HepG2 (cell line): ENCODE results near the gene HTRA2. TPM values are rescaled to one million over a fixed set of nuclear protein-coding genes. Genes with fewer than 3 reads are reported as not detected.

Experiments
- CENPT ChIP-seq: sonication (generic); formaldehyde crosslinking; IDR thresholded peaks from 2 replicates; pipeline ENCODE4 v1.8.0; 2022; ENCODE audit warnings: low read depth, mild to moderate bottlenecking, moderate library complexity, missing genetic modification reagents
- CHCHD3 ChIP-seq: sonication (generic); formaldehyde crosslinking; IDR thresholded peaks from 2 replicates; pipeline ENCODE4 v1.8.0; 2022; ENCODE audit warnings: mild to moderate bottlenecking, missing genetic modification reagents, moderate library complexity
- DNMT1 ChIP-seq: sonication (generic); formaldehyde crosslinking; IDR thresholded peaks from 2 replicates; pipeline ENCODE4 v1.5.1; 2020; ENCODE audit warnings: mild to moderate bottlenecking, missing genetic modification reagents
- HOXA5 ChIP-seq: sonication (generic); formaldehyde crosslinking; IDR thresholded peaks from 2 replicates; pipeline ENCODE4 v1.4.0; 2020; ENCODE audit warnings: missing genetic modification reagents
- KAT8 ChIP-seq: IDR thresholded peaks from 2 replicates; pipeline ENCODE4 v1.6.1; 2016; ENCODE audit warnings: missing genetic modification reagents, missing compliant biosample characterization
- MATR3 ChIP-seq: sonication (generic); formaldehyde crosslinking; IDR thresholded peaks from 2 replicates; pipeline ENCODE4 v1.4.0; 2020; ENCODE audit warnings: missing genetic modification reagents
- MIXL1 ChIP-seq: IDR thresholded peaks from 2 replicates; pipeline ENCODE4 v1.6.1; 2016
- POLR2AphosphoS2 ChIP-seq: IDR thresholded peaks from 2 replicates; pipeline ENCODE4 v1.6.1; 2011; ENCODE audit warnings: low read depth, low read length, improper control_type of control experiment
- RFX5 ChIP-seq: IDR thresholded peaks from 2 replicates; pipeline ENCODE4 v1.6.1; 2011; ENCODE audit warnings: low read depth, low read length, improper control_type of control experiment
- TBX3 ChIP-seq: fragments of 450-650 bp; IDR thresholded peaks from 2 replicates; pipeline ENCODE4 v1.6.1; 2017; ENCODE audit warnings: antibody characterized with exemption, mild to moderate bottlenecking, inconsistent platforms, borderline replicate concordance
- ZBTB7B ChIP-seq: sonication (generic); formaldehyde crosslinking; IDR thresholded peaks from 2 replicates; pipeline ENCODE4 v1.4.0; 2020; ENCODE audit warnings: missing genetic modification reagents
- ZNF24 ChIP-seq: fragments of 450-650 bp; IDR thresholded peaks from 2 replicates; pipeline ENCODE4 v1.6.1; 2017; ENCODE audit warnings: antibody characterized with exemption, mild to moderate bottlenecking
- ZNF350 ChIP-seq: sonication (generic); formaldehyde crosslinking; IDR thresholded peaks from 2 replicates; pipeline ENCODE4 v1.4.0; 2020; ENCODE audit warnings: mild to moderate bottlenecking, low read depth, missing genetic modification reagents, borderline replicate concordance
- ZNF383 ChIP-seq: sonication (generic); formaldehyde crosslinking; IDR thresholded peaks from 2 replicates; pipeline ENCODE4 v1.4.0; 2020; ENCODE audit warnings: missing genetic modification reagents, mild to moderate bottlenecking, borderline replicate concordance
- ZNF547 ChIP-seq: sonication (generic); formaldehyde crosslinking; IDR thresholded peaks from 2 replicates; pipeline ENCODE4 v1.5.1; 2020; ENCODE audit warnings: mild to moderate bottlenecking, missing genetic modification reagents
- ZNF564 ChIP-seq: sonication (generic); formaldehyde crosslinking; IDR thresholded peaks from 2 replicates; pipeline ENCODE4 v1.8.1; 2023; ENCODE audit warnings: mild to moderate bottlenecking, missing genetic modification reagents
- polyA plus RNA-seq, 8 experiments: library from polyadenylated mRNA; depleted of rRNA in 3 of 8; stranded (reverse) in 7 of 8; unstranded in 1 of 8; fragments of >200 nt; fragmentation: Illumina TruSeq in 4 of 8; extraction: Trizol in 4 of 8; gene quantifications; 2 replicates each; pipeline versions ENCODE4 v1.2.1 to v1.2.3, GENCODE V29; 2011 to 2016; ENCODE audit warnings: low read depth in 4 of 8, missing spikeins in 1 of 8, mixed read lengths in 1 of 8; ENCODE audit not compliant: insufficient read depth in 1 of 8
- total RNA-seq, 5 experiments: library from RNA; depleted of rRNA; stranded (reverse); fragments of >200 nt; fragmentation: Illumina TruSeq; extraction: Trizol; gene quantifications; 2 replicates each; pipeline ENCODE4 v1.2.3, GENCODE V29; 2016; ENCODE audit warnings: low read depth in 1 of 5
- TF ChIP-seq, protein P1 (sequence below): sonication (generic); formaldehyde crosslinking; IDR thresholded peaks from 2 replicates; pipeline ENCODE4 v1.4.0; 2020; ENCODE audit warnings: mild to moderate bottlenecking, missing genetic modification reagents
- TF ChIP-seq, protein P2 (sequence below): sonication (generic); formaldehyde crosslinking; IDR thresholded peaks from 2 replicates; pipeline ENCODE4 v1.5.0; 2020; ENCODE audit warnings: mild to moderate bottlenecking, missing genetic modification reagents
- TF ChIP-seq, protein P3 (sequence below): sonication (generic); formaldehyde crosslinking; IDR thresholded peaks from 2 replicates; pipeline ENCODE4 v1.4.0; 2020; ENCODE audit warnings: mild to moderate bottlenecking, low read depth, missing genetic modification reagents
- TF ChIP-seq, protein P4 (sequence below), 2 experiments: IDR thresholded peaks; 2 replicates each; pipeline ENCODE4 v1.6.1; 2011 to 2012; ENCODE audit warnings: low read length in 2 of 2, borderline replicate concordance in 1 of 2, low read depth in 1 of 2, mild to moderate bottlenecking in 1 of 2, moderate library complexity in 1 of 2
- TF ChIP-seq, protein P5 (sequence below): sonication (generic); formaldehyde crosslinking; IDR thresholded peaks from 2 replicates; pipeline ENCODE4 v1.4.0; 2020; ENCODE audit warnings: missing genetic modification reagents, borderline replicate concordance

The HTRA2 gene
- total and polyA plus RNA-seq, 2 of the 13 experiments (the other 11 are each of a cell fraction or from before 2014, with no cell fraction given) = 47.7 to 50.3 TPM

DNA sequence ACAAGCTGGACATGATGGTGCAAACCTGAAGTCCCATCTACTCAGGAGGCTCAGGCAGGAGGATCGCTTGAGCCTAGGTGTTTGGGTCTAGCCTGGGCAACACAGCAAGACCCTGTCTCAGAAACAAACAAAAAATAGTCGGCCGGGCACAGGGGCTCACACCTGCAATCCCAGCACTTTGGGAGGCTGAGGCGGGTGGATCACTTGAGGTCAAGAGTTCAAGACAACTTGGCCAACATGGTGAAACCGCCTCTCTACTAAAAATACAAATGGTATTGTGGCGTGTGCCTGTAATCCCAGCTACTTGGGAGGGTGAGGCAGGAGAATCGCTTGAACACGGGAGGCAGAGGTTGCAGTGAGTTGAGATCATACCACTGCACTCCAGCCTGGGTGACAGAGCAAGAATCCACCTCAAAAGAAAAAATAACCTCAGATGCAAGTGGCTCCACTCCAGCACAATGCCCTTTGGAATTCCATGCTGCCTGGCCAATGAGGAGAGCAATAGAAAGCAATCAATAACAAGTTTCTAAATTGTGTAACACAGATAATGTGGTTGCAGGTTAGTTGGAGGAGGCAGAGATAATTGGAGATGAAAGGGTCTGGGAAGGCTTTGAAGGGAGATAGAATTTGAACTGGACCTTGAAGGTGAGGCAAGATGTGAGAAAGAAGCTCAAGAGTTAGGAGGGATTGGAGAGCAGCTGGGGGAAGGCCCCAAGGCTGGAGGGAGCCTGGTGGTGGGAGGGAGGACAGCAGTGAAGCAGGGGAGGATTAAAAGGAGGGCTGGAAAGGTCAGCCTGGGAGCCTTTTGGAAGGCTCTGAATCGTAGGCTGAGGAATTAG is 40.9 kb upstream of the HTRA2 start (continued):
- TF ChIP-seq, protein P1, sequence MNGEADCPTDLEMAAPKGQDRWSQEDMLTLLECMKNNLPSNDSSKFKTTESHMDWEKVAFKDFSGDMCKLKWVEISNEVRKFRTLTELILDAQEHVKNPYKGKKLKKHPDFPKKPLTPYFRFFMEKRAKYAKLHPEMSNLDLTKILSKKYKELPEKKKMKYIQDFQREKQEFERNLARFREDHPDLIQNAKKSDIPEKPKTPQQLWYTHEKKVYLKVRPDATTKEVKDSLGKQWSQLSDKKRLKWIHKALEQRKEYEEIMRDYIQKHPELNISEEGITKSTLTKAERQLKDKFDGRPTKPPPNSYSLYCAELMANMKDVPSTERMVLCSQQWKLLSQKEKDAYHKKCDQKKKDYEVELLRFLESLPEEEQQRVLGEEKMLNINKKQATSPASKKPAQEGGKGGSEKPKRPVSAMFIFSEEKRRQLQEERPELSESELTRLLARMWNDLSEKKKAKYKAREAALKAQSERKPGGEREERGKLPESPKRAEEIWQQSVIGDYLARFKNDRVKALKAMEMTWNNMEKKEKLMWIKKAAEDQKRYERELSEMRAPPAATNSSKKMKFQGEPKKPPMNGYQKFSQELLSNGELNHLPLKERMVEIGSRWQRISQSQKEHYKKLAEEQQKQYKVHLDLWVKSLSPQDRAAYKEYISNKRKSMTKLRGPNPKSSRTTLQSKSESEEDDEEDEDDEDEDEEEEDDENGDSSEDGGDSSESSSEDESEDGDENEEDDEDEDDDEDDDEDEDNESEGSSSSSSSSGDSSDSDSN (CRISPR knock-in tag) = peak; percentile 44; the same call in 1 of the 2 replicates
- TF ChIP-seq ZBTB7B (peak; percentile 79; the same call in 1 of the 2 replicates), RFX5 (no peak), CHCHD3 (CRISPR knock-in tag) (no peak), POLR2AphosphoS2 (no peak), KAT8 (CRISPR knock-in tag) (no peak), HOXA5 (CRISPR knock-in tag) (no peak), TBX3 (peak; percentile 87), DNMT1 (CRISPR knock-in tag) (no peak), MATR3 (CRISPR knock-in tag) (no peak), ZNF350 (CRISPR knock-in tag) (peak; percentile 63; the same call in 1 of the 2 replicates), ZNF24 (no peak), CENPT (CRISPR knock-in tag) (no peak), ZNF383 (no peak; the same call in 1 of the 2 replicates), ZNF564 (CRISPR knock-in tag) (no peak), ZNF547 (CRISPR knock-in tag) (peak; percentile 64), MIXL1 (CRISPR knock-in tag) (peak; percentile 99)
- TF ChIP-seq, protein P2, sequence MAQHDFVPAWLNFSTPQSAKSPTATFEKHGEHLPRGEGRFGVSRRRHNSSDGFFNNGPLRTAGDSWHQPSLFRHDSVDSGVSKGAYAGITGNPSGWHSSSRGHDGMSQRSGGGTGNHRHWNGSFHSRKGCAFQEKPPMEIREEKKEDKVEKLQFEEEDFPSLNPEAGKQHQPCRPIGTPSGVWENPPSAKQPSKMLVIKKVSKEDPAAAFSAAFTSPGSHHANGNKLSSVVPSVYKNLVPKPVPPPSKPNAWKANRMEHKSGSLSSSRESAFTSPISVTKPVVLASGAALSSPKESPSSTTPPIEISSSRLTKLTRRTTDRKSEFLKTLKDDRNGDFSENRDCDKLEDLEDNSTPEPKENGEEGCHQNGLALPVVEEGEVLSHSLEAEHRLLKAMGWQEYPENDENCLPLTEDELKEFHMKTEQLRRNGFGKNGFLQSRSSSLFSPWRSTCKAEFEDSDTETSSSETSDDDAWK (CRISPR knock-in tag) = no peak
- TF ChIP-seq, protein P3, sequence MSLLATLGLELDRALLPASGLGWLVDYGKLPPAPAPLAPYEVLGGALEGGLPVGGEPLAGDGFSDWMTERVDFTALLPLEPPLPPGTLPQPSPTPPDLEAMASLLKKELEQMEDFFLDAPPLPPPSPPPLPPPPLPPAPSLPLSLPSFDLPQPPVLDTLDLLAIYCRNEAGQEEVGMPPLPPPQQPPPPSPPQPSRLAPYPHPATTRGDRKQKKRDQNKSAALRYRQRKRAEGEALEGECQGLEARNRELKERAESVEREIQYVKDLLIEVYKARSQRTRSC (CRISPR knock-in tag) = no peak
- TF ChIP-seq, protein P4, sequence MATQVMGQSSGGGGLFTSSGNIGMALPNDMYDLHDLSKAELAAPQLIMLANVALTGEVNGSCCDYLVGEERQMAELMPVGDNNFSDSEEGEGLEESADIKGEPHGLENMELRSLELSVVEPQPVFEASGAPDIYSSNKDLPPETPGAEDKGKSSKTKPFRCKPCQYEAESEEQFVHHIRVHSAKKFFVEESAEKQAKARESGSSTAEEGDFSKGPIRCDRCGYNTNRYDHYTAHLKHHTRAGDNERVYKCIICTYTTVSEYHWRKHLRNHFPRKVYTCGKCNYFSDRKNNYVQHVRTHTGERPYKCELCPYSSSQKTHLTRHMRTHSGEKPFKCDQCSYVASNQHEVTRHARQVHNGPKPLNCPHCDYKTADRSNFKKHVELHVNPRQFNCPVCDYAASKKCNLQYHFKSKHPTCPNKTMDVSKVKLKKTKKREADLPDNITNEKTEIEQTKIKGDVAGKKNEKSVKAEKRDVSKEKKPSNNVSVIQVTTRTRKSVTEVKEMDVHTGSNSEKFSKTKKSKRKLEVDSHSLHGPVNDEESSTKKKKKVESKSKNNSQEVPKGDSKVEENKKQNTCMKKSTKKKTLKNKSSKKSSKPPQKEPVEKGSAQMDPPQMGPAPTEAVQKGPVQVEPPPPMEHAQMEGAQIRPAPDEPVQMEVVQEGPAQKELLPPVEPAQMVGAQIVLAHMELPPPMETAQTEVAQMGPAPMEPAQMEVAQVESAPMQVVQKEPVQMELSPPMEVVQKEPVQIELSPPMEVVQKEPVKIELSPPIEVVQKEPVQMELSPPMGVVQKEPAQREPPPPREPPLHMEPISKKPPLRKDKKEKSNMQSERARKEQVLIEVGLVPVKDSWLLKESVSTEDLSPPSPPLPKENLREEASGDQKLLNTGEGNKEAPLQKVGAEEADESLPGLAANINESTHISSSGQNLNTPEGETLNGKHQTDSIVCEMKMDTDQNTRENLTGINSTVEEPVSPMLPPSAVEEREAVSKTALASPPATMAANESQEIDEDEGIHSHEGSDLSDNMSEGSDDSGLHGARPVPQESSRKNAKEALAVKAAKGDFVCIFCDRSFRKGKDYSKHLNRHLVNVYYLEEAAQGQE (IDR thresholded peaks at IDR 0.05; ENCODE audit: borderline replicate concordance in 1 of 2, low read depth in 1 of 2, low read length in 2 of 2) = no peak
- TF ChIP-seq, protein P5, sequence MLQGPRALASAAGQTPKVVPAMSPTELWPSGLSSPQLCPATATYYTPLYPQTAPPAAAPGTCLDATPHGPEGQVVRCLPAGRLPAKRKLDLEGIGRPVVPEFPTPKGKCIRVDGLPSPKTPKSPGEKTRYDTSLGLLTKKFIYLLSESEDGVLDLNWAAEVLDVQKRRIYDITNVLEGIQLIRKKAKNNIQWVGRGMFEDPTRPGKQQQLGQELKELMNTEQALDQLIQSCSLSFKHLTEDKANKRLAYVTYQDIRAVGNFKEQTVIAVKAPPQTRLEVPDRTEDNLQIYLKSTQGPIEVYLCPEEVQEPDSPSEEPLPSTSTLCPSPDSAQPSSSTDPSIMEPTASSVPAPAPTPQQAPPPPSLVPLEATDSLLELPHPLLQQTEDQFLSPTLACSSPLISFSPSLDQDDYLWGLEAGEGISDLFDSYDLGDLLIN = no peak
